PC-3 (cell line): Measurements from ENCODE around the gene CEACAM6. TPM values are rescaled to one million over a fixed set of nuclear protein-coding genes. Genes with fewer than 3 reads are reported as not detected.

ENCODE experiments used
- ATAC-seq: fragments of 200-7000 bp; cut with Tn5 transposase; 2 replicates; pipeline ENCODE4 v1.9.1; 2020; ENCODE audit warnings: mild to moderate bottlenecking, moderate library complexity
- Bru-seq: library from RNA; stranded (reverse); fragments of 400-500 nt; gene quantifications from one replicate; lab custom pipeline; 2021; lab: Mats Ljungman, UMichigan
- BruChase-seq, 2 experiments: library from RNA; stranded (reverse); fragments of 400-500 nt; gene quantifications; one replicate each; lab custom pipeline; 2021; lab: Mats Ljungman, UMichigan
- BruUV-seq: library from RNA; stranded (reverse); fragments of 400-500 nt; replicated peaks from 2 replicates; lab custom pipeline; 2021; lab: Mats Ljungman, UMichigan
- CTCF ChIA-PET: fragments of 300-600 bp; sonication (Branson Sonifier 250); formaldehyde crosslinking; loops from one replicate; lab custom pipeline; 2022; ENCODE audit warnings: antibody characterized with exemption; lab: Charles Lee
- POLR2A ChIA-PET: fragments of 300-600 bp; sonication (Branson Sonifier 250); formaldehyde crosslinking; loops from one replicate; lab custom pipeline; 2022; ENCODE audit warnings: antibody characterized with exemption; ENCODE audit not compliant: unreplicated experiment; lab: Charles Lee
- DNase-seq: peaks from one replicate; pipeline ENCODE4 v3.0.0-alpha.2; 2015
- H2AFZ ChIP-seq: fragments of 300-600 bp; sonication (generic); 2 replicates; pipeline ENCODE4 v1.6.0; 2016; ENCODE audit warnings: antibody characterized with exemption, low read length
- H3F3A ChIP-seq: fragments of 300-600 bp; sonication (generic); one replicate; pipeline ENCODE4 v1.6.0; 2017; ENCODE audit warnings: antibody characterized with exemption, low read length, control low read depth, mild to moderate bottlenecking; ENCODE audit not compliant: unreplicated experiment
- H3K27ac ChIP-seq: fragments of 300-600 bp; sonication (generic); 2 replicates; pipeline ENCODE4 v1.5.1; 2016; ENCODE audit warnings: mild to moderate bottlenecking, low read length
- H3K27me3 ChIP-seq: fragments of 300-600 bp; sonication (generic); 2 replicates; pipeline ENCODE4 v1.6.1; 2016; ENCODE audit warnings: low read length, mixed read lengths
- H3K36me3 ChIP-seq: fragments of 300-600 bp; sonication (generic); 2 replicates; pipeline ENCODE4 v1.6.1; 2016; ENCODE audit warnings: low read depth, mixed run types, low read length, mixed read lengths
- H3K4me1 ChIP-seq: fragments of 300-600 bp; sonication (generic); 2 replicates; pipeline ENCODE4 v1.5.1; 2016; ENCODE audit warnings: low read length; ENCODE audit not compliant: insufficient read depth
- H3K4me2 ChIP-seq: fragments of 300-600 bp; sonication (generic); 2 replicates; pipeline ENCODE4 v1.6.0; 2016; ENCODE audit warnings: low read length
- H3K4me3 ChIP-seq: fragments of 300-600 bp; sonication (generic); 2 replicates; pipeline ENCODE4 v1.5.1; 2016; ENCODE audit warnings: mild to moderate bottlenecking, low read length, mixed read lengths
- H3K79me2 ChIP-seq: fragments of 300-600 bp; sonication (generic); 2 replicates; pipeline ENCODE4 v1.6.1; 2017; ENCODE audit warnings: low read length, mixed read lengths
- H3K9ac ChIP-seq: fragments of 300-600 bp; sonication (generic); 2 replicates; pipeline ENCODE4 v1.6.0; 2016; ENCODE audit warnings: mild to moderate bottlenecking, low read length
- H3K9me2 ChIP-seq: fragments of 300-600 bp; sonication (generic); replicated peaks from 2 replicates; pipeline ENCODE4 v1.6.1; 2016; ENCODE audit warnings: mixed run types, low read length, mixed read lengths
- H3K9me3 ChIP-seq: fragments of 300-600 bp; sonication (generic); 2 replicates; pipeline ENCODE4 v1.6.1; 2016; ENCODE audit warnings: low read length, mixed read lengths
- H4K20me1 ChIP-seq: fragments of 300-600 bp; sonication (generic); 2 replicates; pipeline ENCODE4 v1.6.1; 2016; ENCODE audit warnings: low read length, mixed read lengths
- EZH2 ChIP-seq: fragments of 300-600 bp; sonication (generic); IDR thresholded peaks from one replicate; pipeline ENCODE4 v1.6.1; 2017; ENCODE audit warnings: antibody characterized with exemption, mild to moderate bottlenecking, low read length; ENCODE audit not compliant: unreplicated experiment
- EZH2phosphoT487 ChIP-seq: fragments of 300-600 bp; sonication (generic); IDR thresholded peaks from 2 replicates; pipeline ENCODE4 v1.6.1; 2018; ENCODE audit warnings: mild to moderate bottlenecking, antibody characterized with exemption, low read length, borderline replicate concordance
- intact Hi-C: fragments of 100-400 bp; cut with micrococcal nuclease; formaldehyde crosslinking; loops from 2 replicates; pipeline ENCODE4 v1.9.0; 2023
- long read RNA-seq: library from polyadenylated mRNA; unstranded; transcript quantifications from one replicate; pipeline ENCODE4 v2.0.0, GENCODE V29; 2021; ENCODE audit not compliant: unreplicated experiment
- total RNA-seq: library from RNA; depleted of rRNA; stranded (reverse); fragments of >200 nt; gene quantifications from 2 replicates; pipeline ENCODE4 v1.2.3, GENCODE V29; 2014; rRNA removed
- TF ChIP-seq, protein P1 (sequence below): fragments of 300-600 bp; sonication (generic); conservative IDR thresholded peaks from 2 replicates; pipeline ENCODE4 v1.5.1; 2017; ENCODE audit warnings: antibody characterized with exemption, low read depth, mild to moderate bottlenecking, low read length

Gene CEACAM6
- 7.1 and 9.0 TPM in 2 replicates for total RNA-seq
- Bru-seq, nascent RNA, result percentile 47 among the genes with signal in this experiment
- percentile 61 among the genes with signal in this experiment for BruChase-seq, experiment 1, labeled RNA remaining after a 6-hour chase
- BruChase-seq, experiment 2, labeled RNA remaining after a 2-hour chase, result percentile 55 among the genes with signal in this experiment
- long read RNA-seq, transcript CEACAM6-201 (6 exons, 2,700 nt), result major isoform, 69 of 119 reads
- long read RNA-seq, partial matches to known transcripts, result 42 of 119 reads
- long read RNA-seq, other reads (novel, unspliced or antisense), result 8 of 119 reads

DNA sequence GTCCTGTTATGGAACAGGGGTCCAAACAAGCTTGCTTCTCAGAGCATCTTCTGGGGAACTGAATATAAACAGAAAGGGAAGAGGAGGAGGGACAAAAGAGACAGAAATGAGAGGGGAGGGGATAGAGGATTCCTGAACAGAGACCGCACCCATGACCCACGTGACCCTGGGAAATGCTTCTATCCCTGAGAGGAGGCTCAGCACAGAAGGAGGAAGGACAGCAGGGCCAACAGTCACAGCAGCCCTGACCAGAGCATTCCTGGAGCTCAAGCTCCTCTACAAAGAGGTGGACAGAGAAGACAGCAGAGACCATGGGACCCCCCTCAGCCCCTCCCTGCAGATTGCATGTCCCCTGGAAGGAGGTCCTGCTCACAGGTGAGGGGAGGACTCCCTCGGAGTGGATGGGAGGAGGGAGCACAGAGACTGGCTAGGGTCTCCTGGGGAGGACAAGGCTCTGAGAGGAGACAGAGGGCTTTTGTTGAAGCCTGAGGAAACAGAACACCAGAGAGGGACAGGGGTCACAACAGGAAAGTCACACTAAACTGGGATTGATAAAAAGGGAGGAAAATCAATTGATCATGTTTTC, at the start of gene CEACAM6:
Gene CEACAM6, plus strand, starts transcription at position 203 of the 586 bp plus-strand sequence. Its CDS starts 109 bp downstream, at position 312.
- 0 out of 2 replicates have a peak within 1 kb of the TSS, but pooled peaks have one; percentile 27 for H3K9ac ChIP-seq
- no peak within 1 kb of the TSS for H2AFZ ChIP-seq
- no peaks in the 10 kb centered on the region for H3F3A ChIP-seq
- peak within 1 kb of the TSS; percentile 44 for H3K4me2 ChIP-seq
- no peaks in the 10 kb centered on the region for H4K20me1 ChIP-seq
- DNase-seq (no peak), ATAC-seq (no peak)
- TF ChIP-seq, protein P1, sequence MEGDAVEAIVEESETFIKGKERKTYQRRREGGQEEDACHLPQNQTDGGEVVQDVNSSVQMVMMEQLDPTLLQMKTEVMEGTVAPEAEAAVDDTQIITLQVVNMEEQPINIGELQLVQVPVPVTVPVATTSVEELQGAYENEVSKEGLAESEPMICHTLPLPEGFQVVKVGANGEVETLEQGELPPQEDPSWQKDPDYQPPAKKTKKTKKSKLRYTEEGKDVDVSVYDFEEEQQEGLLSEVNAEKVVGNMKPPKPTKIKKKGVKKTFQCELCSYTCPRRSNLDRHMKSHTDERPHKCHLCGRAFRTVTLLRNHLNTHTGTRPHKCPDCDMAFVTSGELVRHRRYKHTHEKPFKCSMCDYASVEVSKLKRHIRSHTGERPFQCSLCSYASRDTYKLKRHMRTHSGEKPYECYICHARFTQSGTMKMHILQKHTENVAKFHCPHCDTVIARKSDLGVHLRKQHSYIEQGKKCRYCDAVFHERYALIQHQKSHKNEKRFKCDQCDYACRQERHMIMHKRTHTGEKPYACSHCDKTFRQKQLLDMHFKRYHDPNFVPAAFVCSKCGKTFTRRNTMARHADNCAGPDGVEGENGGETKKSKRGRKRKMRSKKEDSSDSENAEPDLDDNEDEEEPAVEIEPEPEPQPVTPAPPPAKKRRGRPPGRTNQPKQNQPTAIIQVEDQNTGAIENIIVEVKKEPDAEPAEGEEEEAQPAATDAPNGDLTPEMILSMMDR, result no peak
- TF ChIP-seq EZH2 (no peak), EZH2phosphoT487 (no peak)
- ChIA-PET CTCF (interaction anchor here (0.6 kb wide), 1 partner anchor 30 kb away, joined by 3 read pairs; no protein-coding TSS in a partner anchor), POLR2A (no interaction called here)
- no peaks in the 10 kb centered on the region for H3K9me3 ChIP-seq
- H3K79me2 ChIP-seq, result no peaks in the 10 kb centered on the region
- H3K27ac ChIP-seq, result peak within 1 kb of the TSS; percentile 63
- H3K4me1 ChIP-seq, result peaks cover 45% of the 10 kb centered on the region
- H3K27me3 ChIP-seq, result no peaks in the 10 kb centered on the region
- H3K9me2 ChIP-seq, result no peaks in the 10 kb centered on the region
- TSS peak; percentile 71 for BruUV-seq
- intact Hi-C loops, result loop anchor here (2.0 kb wide), 1 partner anchor 19 kb away; no protein-coding TSS in a partner anchor
- no peaks in the 10 kb centered on the region for H3K36me3 ChIP-seq
- no peak within 1 kb of the TSS for H3K4me3 ChIP-seq

DNA sequence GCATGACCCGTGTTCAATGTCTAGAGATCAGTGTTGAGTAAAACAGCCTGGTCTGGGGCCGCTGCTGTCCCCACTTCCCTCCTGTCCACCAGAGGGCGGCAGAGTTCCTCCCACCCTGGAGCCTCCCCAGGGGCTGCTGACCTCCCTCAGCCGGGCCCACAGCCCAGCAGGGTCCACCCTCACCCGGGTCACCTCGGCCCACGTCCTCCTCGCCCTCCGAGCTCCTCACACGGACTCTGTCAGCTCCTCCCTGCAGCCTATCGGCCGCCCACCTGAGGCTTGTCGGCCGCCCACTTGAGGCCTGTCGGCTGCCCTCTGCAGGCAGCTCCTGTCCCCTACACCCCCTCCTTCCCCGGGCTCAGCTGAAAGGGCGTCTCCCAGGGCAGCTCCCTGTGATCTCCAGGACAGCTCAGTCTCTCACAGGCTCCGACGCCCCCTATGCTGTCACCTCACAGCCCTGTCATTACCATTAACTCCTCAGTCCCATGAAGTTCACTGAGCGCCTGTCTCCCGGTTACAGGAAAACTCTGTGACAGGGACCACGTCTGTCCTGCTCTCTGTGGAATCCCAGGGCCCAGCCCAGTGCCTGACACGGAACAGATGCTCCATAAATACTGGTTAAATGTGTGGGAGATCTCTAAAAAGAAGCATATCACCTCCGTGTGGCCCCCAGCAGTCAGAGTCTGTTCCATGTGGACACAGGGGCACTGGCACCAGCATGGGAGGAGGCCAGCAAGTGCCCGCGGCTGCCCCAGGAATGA, 48.4 kb upstream of the CEACAM6 start:
- Histone ChIP-seq H3K9me3 (no peaks in the 10 kb centered on the region), H3K4me3 (peak overlapping the region; percentile 63), H3K27ac (no peak overlapping the region), H4K20me1 (no peaks in the 10 kb centered on the region), H3K9ac (peak overlapping the region; percentile 42), H3F3A (no peaks in the 10 kb centered on the region), H3K36me3 (no peaks in the 10 kb centered on the region; the same call in 1 of the 2 replicates), H3K27me3 (no peaks in the 10 kb centered on the region), H2AFZ (peak overlapping the region; percentile 86), H3K4me1 (peaks cover 5% of the 10 kb centered on the region; the same call in 1 of the 2 replicates), H3K9me2 (no peaks in the 10 kb centered on the region), H3K79me2 (no peaks in the 10 kb centered on the region), H3K4me2 (peak overlapping the region; percentile 85)
- intact Hi-C loops, result loop anchor here (1.0 kb wide), 1 partner anchor 39 kb away; no protein-coding TSS in a partner anchor
- DNase-seq (peak; percentile 71), ATAC-seq (peak; percentile 93)
- POLR2A ChIA-PET, result interaction anchor here (0.7 kb wide), 1 partner anchor 148 kb away, joined by 4 read pairs; no protein-coding TSS in a partner anchor
- TF ChIP-seq, protein P1, result peak; percentile 97
- no peak for TF ChIP-seq EZH2phosphoT487
- CTCF ChIA-PET, result interaction anchor here (0.6 to 1.4 kb wide), 6 partner anchors 18 to 153 kb away, joined by 3 to 16 read pairs (median 4); no protein-coding TSS in a partner anchor
- no TSS peak for BruUV-seq
